ENCODE results near the gene TMEM87A. TPM values are rescaled to one million over a fixed set of nuclear protein-coding genes. Genes with fewer than 3 reads are reported as not detected.

Gene TMEM87A
- total and polyA plus RNA-seq, 2 experiments from 2014 or later: 64.6 to 66.1 TPM

- no peak for DNase-seq
- no peak overlapping the region for H3K4me2 ChIP-seq (ENCODE audit: unreplicated experiment)
- H3K9ac ChIP-seq: no peak overlapping the region
- in situ Hi-C loops (cut with MboI): no loop called here
- no peaks in the 10 kb centered on the region for H3K27me3 ChIP-seq (replicated peaks; ENCODE audit: insufficient read depth)
- H3K9me3 ChIP-seq (ENCODE audit: low read depth): no peaks in the 10 kb centered on the region
- no peak overlapping the region for H3K4me3 ChIP-seq
- H3K79me2 ChIP-seq (ENCODE audit: insufficient read depth): no peaks in the 10 kb centered on the region
- no peak overlapping the region for H3K27ac ChIP-seq
- TF ChIP-seq EZH2phosphoT487 (IDR thresholded peaks at IDR 0.05; ENCODE audit: insufficient read depth, low read depth) (no peak), EZH2 (IDR thresholded peaks at IDR 0.05; ENCODE audit: insufficient read depth, poor library complexity, severe bottlenecking) (no peak)
- H3K4me1 ChIP-seq (ENCODE audit: insufficient read depth): no peaks in the 10 kb centered on the region
- no peak overlapping the region for H2AFZ ChIP-seq
- no peaks in the 10 kb centered on the region for H4K20me1 ChIP-seq (ENCODE audit: insufficient read depth)
- no peaks in the 10 kb centered on the region for H3K9me2 ChIP-seq (ENCODE audit: insufficient read depth)
- no peaks in the 10 kb centered on the region for H3F3A ChIP-seq (ENCODE audit: insufficient read depth)
- H3K36me3 ChIP-seq (ENCODE audit: low read depth): peaks cover 46% of the 10 kb centered on the region
- WGBS, 2 experiments (ENCODE audit: low coverage in 1 of 2, low lambda C conversion rate in 2 of 2, missing lambda C conversion rate in 2 of 2): 71 to 73% methylated on average over 2 of the region's 2 CpGs
Measured at GRCh38 chr15:42178056-42178455, 95.2 kb downstream of the TMEM87A start.

GRCh38 chr15:42175671-42176070 lies 97.6 kb downstream of the TMEM87A start:
- H3K4me3 ChIP-seq: no peak overlapping the region
- no peaks in the 10 kb centered on the region for H4K20me1 ChIP-seq (ENCODE audit: insufficient read depth)
- H3K79me2 ChIP-seq (ENCODE audit: insufficient read depth): no peaks in the 10 kb centered on the region
- H3K27ac ChIP-seq: no peak overlapping the region
- H3K9me3 ChIP-seq (ENCODE audit: low read depth): no peaks in the 10 kb centered on the region
- no peak for TF ChIP-seq EZH2phosphoT487 (IDR thresholded peaks at IDR 0.05; ENCODE audit: insufficient read depth, low read depth)
- no peak for TF ChIP-seq EZH2 (IDR thresholded peaks at IDR 0.05; ENCODE audit: insufficient read depth, poor library complexity, severe bottlenecking)
- no peaks in the 10 kb centered on the region for H3K9me2 ChIP-seq (ENCODE audit: insufficient read depth)
- H3K9ac ChIP-seq: no peak overlapping the region
- peaks cover 47% of the 10 kb centered on the region for H3K36me3 ChIP-seq (ENCODE audit: low read depth)
- no peaks in the 10 kb centered on the region for H3K27me3 ChIP-seq (replicated peaks; ENCODE audit: insufficient read depth)
- no peaks in the 10 kb centered on the region for H3K4me1 ChIP-seq (ENCODE audit: insufficient read depth)
- in situ Hi-C loops (cut with MboI): no loop called here
- H3F3A ChIP-seq (ENCODE audit: insufficient read depth): no peaks in the 10 kb centered on the region
- H2AFZ ChIP-seq: no peak overlapping the region
- WGBS, 2 experiments (ENCODE audit: low coverage in 1 of 2, low lambda C conversion rate in 2 of 2, missing lambda C conversion rate in 2 of 2): 81 to 86% methylated on average over 5 of the region's 5 CpGs
- no peak for DNase-seq
- H3K4me2 ChIP-seq (ENCODE audit: unreplicated experiment): no peak overlapping the region

GRCh38 chr15:42172475-42172874 lies 100.8 kb downstream of the TMEM87A start:
- 87 to 90% methylated on average over 5 of the region's 5 CpGs for WGBS, 2 experiments (ENCODE audit: low coverage in 1 of 2, low lambda C conversion rate in 2 of 2, missing lambda C conversion rate in 2 of 2)
- no peak overlapping the region for H3K27ac ChIP-seq
- in situ Hi-C loops (cut with MboI): no loop called here

GRCh38 chr15:42171795-42172194 lies 101.4 kb downstream of the TMEM87A start:
- Histone ChIP-seq H3F3A (ENCODE audit: insufficient read depth) (no peaks in the 10 kb centered on the region), H3K9me2 (ENCODE audit: insufficient read depth) (no peaks in the 10 kb centered on the region), H3K4me1 (ENCODE audit: insufficient read depth) (no peaks in the 10 kb centered on the region), H3K4me3 (no peak overlapping the region), H3K9me3 (ENCODE audit: low read depth) (no peaks in the 10 kb centered on the region), H3K9ac (no peak overlapping the region), H3K4me2 (ENCODE audit: unreplicated experiment) (no peak overlapping the region), H3K27me3 (replicated peaks; ENCODE audit: insufficient read depth) (no peaks in the 10 kb centered on the region), H3K79me2 (ENCODE audit: insufficient read depth) (no peaks in the 10 kb centered on the region), H2AFZ (no peak overlapping the region), H4K20me1 (ENCODE audit: insufficient read depth) (no peaks in the 10 kb centered on the region), H3K27ac (no peak overlapping the region), H3K36me3 (ENCODE audit: low read depth) (peaks cover 56% of the 10 kb centered on the region)
- 94 to 100% methylated on average over 1 of the region's 1 CpG for WGBS, 2 experiments (ENCODE audit: low coverage in 1 of 2, low lambda C conversion rate in 2 of 2, missing lambda C conversion rate in 2 of 2)
- no peak for DNase-seq
- in situ Hi-C loops (cut with MboI): no loop called here
- TF ChIP-seq EZH2 (IDR thresholded peaks at IDR 0.05; ENCODE audit: insufficient read depth, poor library complexity, severe bottlenecking): no peak
- TF ChIP-seq EZH2phosphoT487 (IDR thresholded peaks at IDR 0.05; ENCODE audit: insufficient read depth, low read depth): no peak

More at GRCh38 chr15:42172475-42172874, 100.8 kb downstream of the TMEM87A start:
- H3K9me3 ChIP-seq (ENCODE audit: low read depth): no peaks in the 10 kb centered on the region
- no peaks in the 10 kb centered on the region for H4K20me1 ChIP-seq (ENCODE audit: insufficient read depth)
- H3K4me3 ChIP-seq: no peak overlapping the region
- H3K36me3 ChIP-seq (ENCODE audit: low read depth): peaks cover 53% of the 10 kb centered on the region
- H3K79me2 ChIP-seq (ENCODE audit: insufficient read depth): no peaks in the 10 kb centered on the region
- H3K9ac ChIP-seq: no peak overlapping the region
- DNase-seq: no peak
- H3K4me1 ChIP-seq (ENCODE audit: insufficient read depth): no peaks in the 10 kb centered on the region
- no peak for TF ChIP-seq EZH2phosphoT487 (IDR thresholded peaks at IDR 0.05; ENCODE audit: insufficient read depth, low read depth)
- TF ChIP-seq EZH2 (IDR thresholded peaks at IDR 0.05; ENCODE audit: insufficient read depth, poor library complexity, severe bottlenecking): no peak
- no peak overlapping the region for H3K4me2 ChIP-seq (ENCODE audit: unreplicated experiment)
- H3K9me2 ChIP-seq (ENCODE audit: insufficient read depth): no peaks in the 10 kb centered on the region
- no peaks in the 10 kb centered on the region for H3K27me3 ChIP-seq (replicated peaks; ENCODE audit: insufficient read depth)
- H3F3A ChIP-seq (ENCODE audit: insufficient read depth): no peaks in the 10 kb centered on the region
- no peak overlapping the region for H2AFZ ChIP-seq

- Histone ChIP-seq H3K27me3 (replicated peaks; ENCODE audit: insufficient read depth) (no peaks in the 10 kb centered on the region), H3F3A (ENCODE audit: insufficient read depth) (no peaks in the 10 kb centered on the region; the same call in 1 of the 2 replicates), H3K4me1 (ENCODE audit: insufficient read depth) (no peaks in the 10 kb centered on the region), H3K27ac (no peak overlapping the region), H3K9ac (no peak overlapping the region), H3K4me2 (ENCODE audit: unreplicated experiment) (no peak overlapping the region), H3K9me2 (ENCODE audit: insufficient read depth) (no peaks in the 10 kb centered on the region), H2AFZ (no peak overlapping the region), H3K9me3 (ENCODE audit: low read depth) (no peaks in the 10 kb centered on the region), H4K20me1 (ENCODE audit: insufficient read depth) (no peaks in the 10 kb centered on the region), H3K4me3 (no peak overlapping the region), H3K36me3 (ENCODE audit: low read depth) (peaks cover 56% of the 10 kb centered on the region), H3K79me2 (ENCODE audit: insufficient read depth) (no peaks in the 10 kb centered on the region)
- in situ Hi-C loops (cut with MboI): no loop called here
- WGBS, 2 experiments (ENCODE audit: low coverage in 1 of 2, low lambda C conversion rate in 2 of 2, missing lambda C conversion rate in 2 of 2): 56 to 58% methylated on average over 1 of the region's 1 CpG
- TF ChIP-seq EZH2phosphoT487 (IDR thresholded peaks at IDR 0.05; ENCODE audit: insufficient read depth, low read depth) (no peak), EZH2 (IDR thresholded peaks at IDR 0.05; ENCODE audit: insufficient read depth, poor library complexity, severe bottlenecking) (no peak)
- no peak for DNase-seq
Measured at GRCh38 chr15:42171122-42171521, 102.1 kb downstream of the TMEM87A start.

Data from GM23248 (cell line).